Measurements from ENCODE around the gene SPRY4. TPM values are rescaled to one million over a fixed set of nuclear protein-coding genes. Genes with fewer than 3 reads are reported as not detected.

Gene SPRY4
- total and polyA plus RNA-seq, 2 of the 8 experiments (the other 6 are each of a cell fraction or from before 2014, with no cell fraction given), result 59.1 to 113 TPM

GRCh38 chr5:142325725-142326479, 1.1 kb upstream of the SPRY4 start (continued):
- TF ChIP-seq CTCF (IDR thresholded peaks at IDR 0.05; ENCODE audit: control extremely low read depth in 1 of 3, insufficient read depth in 1 of 3, low read depth in 1 of 3, low read length in 3 of 3), result no peak
- no peak for TF ChIP-seq BRCA1 (IDR thresholded peaks at IDR 0.05; ENCODE audit: low read depth, low read length)
- no peak for TF ChIP-seq CEBPB (IDR thresholded peaks at IDR 0.05; ENCODE audit: low read depth, low read length)
- peak in 1 of 2 experiments; percentile 3; a peak in 1 of 4 replicates for TF ChIP-seq SIN3A (conservative IDR thresholded peaks at IDR 0.05 in 1 of 2, IDR thresholded peaks at IDR 0.05 in 1 of 2; ENCODE audit: low read depth in 1 of 2, low read length in 2 of 2)
- TF ChIP-seq RNF2 (IDR thresholded peaks at IDR 0.05; ENCODE audit: borderline replicate concordance, low read depth, low read length, missing control alignments, poor library complexity, severe bottlenecking), result no peak
- no peak; the same call in 1 of the 2 replicates for TF ChIP-seq E2F6 (IDR thresholded peaks at IDR 0.05)
- peak; percentile 68 for TF ChIP-seq TAF1 (IDR thresholded peaks at IDR 0.05; ENCODE audit: low read depth, low read length)
- TF ChIP-seq FOSL1 (IDR thresholded peaks at IDR 0.05; ENCODE audit: insufficient read depth, low read depth, low read length), result 0 out of 2 replicates have a peak, but pooled peaks have one; percentile 18
- no peak for TF ChIP-seq RXRA (IDR thresholded peaks at IDR 0.05; ENCODE audit: insufficient read depth, low read depth, low read length)
- TF ChIP-seq GTF2F1 (IDR thresholded peaks at IDR 0.05; ENCODE audit: borderline replicate concordance, low read depth, low read length), result 0 out of 2 replicates have a peak, but pooled peaks have one; percentile 40
- no peak for TF ChIP-seq SP1 (IDR thresholded peaks at IDR 0.05; ENCODE audit: low read depth, low read length)
- TF ChIP-seq GABPA (IDR thresholded peaks at IDR 0.05; ENCODE audit: borderline replicate concordance, insufficient read depth, low read length), result no peak
- 0 out of 2 replicates have a peak, but pooled peaks have one; percentile 38 for TF ChIP-seq TCF12 (IDR thresholded peaks at IDR 0.05; ENCODE audit: low read depth, low read length)
- no peak for TF ChIP-seq SUZ12 (IDR thresholded peaks at IDR 0.05; ENCODE audit: low read length)
- TF ChIP-seq NRF1 (IDR thresholded peaks at IDR 0.05; ENCODE audit: low read depth, low read length), result no peak
- peak; percentile 9; the same call in 1 of the 2 replicates for TF ChIP-seq TBP (IDR thresholded peaks at IDR 0.05; ENCODE audit: low read depth, low read length)
- peak; percentile 44; the same call in 1 of the 2 replicates for TF ChIP-seq BACH1 (IDR thresholded peaks at IDR 0.05; ENCODE audit: low read length)
- peak; percentile 39 for TF ChIP-seq ASH2L (IDR thresholded peaks at IDR 0.05; ENCODE audit: low read length)
- TF ChIP-seq CTBP2 (IDR thresholded peaks at IDR 0.05; ENCODE audit: borderline replicate concordance, insufficient read depth, insufficient read length, low read length), result no peak

Data from H1 (cell line).